Body of pancreas (tissue), 4 donors: ENCODE measurements around the gene XRN2.

Experiments used
- POLR2A ChIP-seq, 3 donors: fragments of 450-650 bp; IDR thresholded peaks; one replicate each; pipeline ENCODE4 v1.6.1; 2016; ENCODE audit warnings: antibody characterized with exemption in 3 of 3, mild to moderate bottlenecking in 2 of 3
- TF ChIP-seq, protein P1 (sequence below), 7 experiments: fragments of 450-650 bp in 4 of 7; fragments of 200-600 bp in 3 of 7; sonication (generic) in 3 of 7; IDR thresholded peaks; one replicate each; pipeline ENCODE4 v1.5.1; 2016 to 2019; ENCODE audit warnings: antibody characterized with exemption in 7 of 7

- TF ChIP-seq, protein P1, sequence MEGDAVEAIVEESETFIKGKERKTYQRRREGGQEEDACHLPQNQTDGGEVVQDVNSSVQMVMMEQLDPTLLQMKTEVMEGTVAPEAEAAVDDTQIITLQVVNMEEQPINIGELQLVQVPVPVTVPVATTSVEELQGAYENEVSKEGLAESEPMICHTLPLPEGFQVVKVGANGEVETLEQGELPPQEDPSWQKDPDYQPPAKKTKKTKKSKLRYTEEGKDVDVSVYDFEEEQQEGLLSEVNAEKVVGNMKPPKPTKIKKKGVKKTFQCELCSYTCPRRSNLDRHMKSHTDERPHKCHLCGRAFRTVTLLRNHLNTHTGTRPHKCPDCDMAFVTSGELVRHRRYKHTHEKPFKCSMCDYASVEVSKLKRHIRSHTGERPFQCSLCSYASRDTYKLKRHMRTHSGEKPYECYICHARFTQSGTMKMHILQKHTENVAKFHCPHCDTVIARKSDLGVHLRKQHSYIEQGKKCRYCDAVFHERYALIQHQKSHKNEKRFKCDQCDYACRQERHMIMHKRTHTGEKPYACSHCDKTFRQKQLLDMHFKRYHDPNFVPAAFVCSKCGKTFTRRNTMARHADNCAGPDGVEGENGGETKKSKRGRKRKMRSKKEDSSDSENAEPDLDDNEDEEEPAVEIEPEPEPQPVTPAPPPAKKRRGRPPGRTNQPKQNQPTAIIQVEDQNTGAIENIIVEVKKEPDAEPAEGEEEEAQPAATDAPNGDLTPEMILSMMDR (IDR thresholded peaks at IDR 0.05): no peak
- TF ChIP-seq POLR2A (IDR thresholded peaks at IDR 0.05): no peak
Observed at GRCh38 chr20:21257192-21257591, 45.9 kb upstream of the XRN2 start.
